Caco-2 (cell line): ENCODE results near the gene CBX4. TPM values are rescaled to one million over a fixed set of nuclear protein-coding genes. Genes with fewer than 3 reads are reported as not detected.

Experiments used
- BruUV-seq: library from RNA; stranded (reverse); fragments of 400-500 nt; replicated peaks from 2 replicates; lab custom pipeline; 2021; lab: Mats Ljungman, UMichigan
- CTCF ChIA-PET: fragments of 300-600 bp; sonication (Branson Sonifier 250); formaldehyde crosslinking; loops from one replicate; lab custom pipeline; 2022; ENCODE audit warnings: antibody characterized with exemption; lab: Charles Lee
- POLR2A ChIA-PET: fragments of 300-600 bp; sonication (Branson Sonifier 250); formaldehyde crosslinking; loops from one replicate; lab custom pipeline; 2022; ENCODE audit warnings: antibody characterized with exemption; lab: Charles Lee
- DNase-seq, 2 experiments: peaks; one replicate each; pipeline versions ENCODE4 v3.0.0 to v3.0.0-alpha.2; 2020 to 2022
- H3K27me3 ChIP-seq: replicated peaks from 2 replicates; pipeline ENCODE4 v1.6.0; 2011; ENCODE audit warnings: low read length; ENCODE audit not compliant: control insufficient read depth, insufficient read depth
- H3K36me3 ChIP-seq: 2 replicates; pipeline ENCODE4 v1.5.1; 2011; ENCODE audit warnings: low read length; ENCODE audit not compliant: control insufficient read depth, insufficient read depth
- H3K4me1 ChIP-seq: fragments of 250-450 bp; sonication (Bioruptor Pico); 2 replicates; pipeline ENCODE4 v1.5.1; 2020; ENCODE audit warnings: mild to moderate bottlenecking
- H3K4me3 ChIP-seq: 2 replicates; pipeline ENCODE4 v1.5.1; 2011; ENCODE audit warnings: low read depth, mild to moderate bottlenecking, control low read depth, low read length
- H3K9me3 ChIP-seq: fragments of 250-450 bp; sonication (Bioruptor Pico); 2 replicates; pipeline ENCODE4 v1.5.1; 2020; ENCODE audit warnings: mild to moderate bottlenecking, moderate library complexity
- H3K27ac Mint-ChIP-seq: one replicate; pipeline ENCODE4 v1.8.0; 2022; ENCODE audit warnings: mixed read lengths; ENCODE audit not compliant: unreplicated experiment
- H3K27me3 Mint-ChIP-seq: one replicate; pipeline ENCODE4 v1.8.0; 2022; ENCODE audit warnings: mixed read lengths; ENCODE audit not compliant: insufficient read depth, unreplicated experiment
- H3K36me3 Mint-ChIP-seq: one replicate; pipeline ENCODE4 v1.8.0; 2022; ENCODE audit warnings: mild to moderate bottlenecking, mixed read lengths; ENCODE audit not compliant: insufficient read depth, unreplicated experiment
- H3K4me1 Mint-ChIP-seq: one replicate; pipeline ENCODE4 v1.8.0; 2022; ENCODE audit warnings: low read depth, mixed read lengths; ENCODE audit not compliant: unreplicated experiment
- H3K4me3 Mint-ChIP-seq: one replicate; pipeline ENCODE4 v1.8.0; 2022; ENCODE audit warnings: mild to moderate bottlenecking, moderate library complexity, mixed read lengths; ENCODE audit not compliant: unreplicated experiment
- H3K9me3 Mint-ChIP-seq: one replicate; pipeline ENCODE4 v1.8.0; 2022; ENCODE audit warnings: mixed read lengths; ENCODE audit not compliant: unreplicated experiment
- CTCF ChIP-seq, 2 experiments: fragments of 200-600 bp in 1 of 2; IDR thresholded peaks; 1 replicate in 1 of 2; 2 replicates in 1 of 2; pipeline versions ENCODE4 v1.5.1 to v1.8.0; 2011 to 2022; ENCODE audit warnings: antibody characterized with exemption in 1 of 2, control low read depth in 1 of 2, inconsistent platforms in 1 of 2, low read depth in 1 of 2, low read length in 1 of 2, mild to moderate bottlenecking in 1 of 2, moderate library complexity in 1 of 2; ENCODE audit not compliant: insufficient read depth in 1 of 2, severe bottlenecking in 1 of 2, unreplicated experiment in 1 of 2
- intact Hi-C: fragments of 100-400 bp; cut with micrococcal nuclease; formaldehyde crosslinking; loops from one replicate; pipeline ENCODE4 v1.10.0; 2022; ENCODE audit not compliant: unreplicated experiment
- total RNA-seq: library from RNA; stranded (reverse); gene quantifications from 2 replicates; pipeline ENCODE4 v1.2.3, GENCODE V29; 2022

The CBX4 gene
- total RNA-seq, 1 experiment from 2014 or later, result 114 TPM

- TF ChIP-seq CTCF (IDR thresholded peaks at IDR 0.05; ENCODE audit: insufficient read depth in 1 of 2, low read depth in 1 of 2, low read length in 1 of 2, severe bottlenecking in 1 of 2, unreplicated experiment in 1 of 2), result no peak
- no peak for DNase-seq
- intact Hi-C loops, result no loop called here
- H3K27me3 ChIP-seq, result no peaks in the 10 kb centered on the region
- POLR2A ChIA-PET, result no interaction called here
- H3K36me3 ChIP-seq, result no peaks in the 10 kb centered on the region
- no peaks in the 10 kb centered on the region for H3K27me3 Mint-ChIP-seq
- peaks cover 11% of the 10 kb centered on the region for H3K36me3 Mint-ChIP-seq
- H3K9me3 Mint-ChIP-seq, result peaks cover 11% of the 10 kb centered on the region
- peaks cover under 1% of the 10 kb centered on the region; the same call in 1 of the 2 replicates for H3K4me1 ChIP-seq
- no peaks in the 10 kb centered on the region for H3K9me3 ChIP-seq
- H3K4me1 Mint-ChIP-seq, result no peaks in the 10 kb centered on the region
- no peak overlapping the region for H3K27ac Mint-ChIP-seq
- H3K4me3 Mint-ChIP-seq, result no peak overlapping the region
- CTCF ChIA-PET, result interaction anchor here (1.4 kb wide), 1 partner anchor 14 kb away, joined by 3 read pairs; no protein-coding TSS in a partner anchor
- BruUV-seq, result no TSS peak
- H3K4me3 ChIP-seq, result no peak overlapping the region
These were observed 13.7 kb downstream of the CBX4 start for GRCh38 chr17:79825580-79825921.

- POLR2A ChIA-PET, result no interaction called here
- no peaks in the 10 kb centered on the region for H3K27me3 ChIP-seq
- TF ChIP-seq CTCF (IDR thresholded peaks at IDR 0.05; ENCODE audit: insufficient read depth in 1 of 2, low read depth in 1 of 2, low read length in 1 of 2, severe bottlenecking in 1 of 2, unreplicated experiment in 1 of 2), result no peak
- H3K4me1 ChIP-seq, result no peaks in the 10 kb centered on the region
- H3K4me3 Mint-ChIP-seq, result no peak overlapping the region
- no peak for DNase-seq
- no peaks in the 10 kb centered on the region for H3K9me3 ChIP-seq
- no peak overlapping the region for H3K27ac Mint-ChIP-seq
- H3K4me3 ChIP-seq, result no peak overlapping the region
- H3K36me3 Mint-ChIP-seq, result peaks cover 6% of the 10 kb centered on the region
- H3K36me3 ChIP-seq, result no peaks in the 10 kb centered on the region
- CTCF ChIA-PET, result interaction anchor here (1.4 kb wide), 1 partner anchor 14 kb away, joined by 3 read pairs; no protein-coding TSS in a partner anchor
- peaks cover 11% of the 10 kb centered on the region for H3K9me3 Mint-ChIP-seq
- intact Hi-C loops, result no loop called here
- H3K27me3 Mint-ChIP-seq, result no peaks in the 10 kb centered on the region
- no TSS peak for BruUV-seq
- H3K4me1 Mint-ChIP-seq, result no peaks in the 10 kb centered on the region
These were observed 14.2 kb downstream of the CBX4 start for GRCh38 chr17:79824893-79825579.

- no peak for TF ChIP-seq CTCF (IDR thresholded peaks at IDR 0.05; ENCODE audit: insufficient read depth in 1 of 2, low read depth in 1 of 2, low read length in 1 of 2, severe bottlenecking in 1 of 2, unreplicated experiment in 1 of 2)
- no peak overlapping the region for H3K4me3 ChIP-seq
- no peaks in the 10 kb centered on the region for H3K27me3 ChIP-seq
- Mint-ChIP-seq H3K36me3 (peaks cover 6% of the 10 kb centered on the region), H3K4me1 (no peaks in the 10 kb centered on the region), H3K4me3 (no peak overlapping the region), H3K27ac (no peak overlapping the region), H3K27me3 (no peaks in the 10 kb centered on the region), H3K9me3 (peaks cover 11% of the 10 kb centered on the region)
- H3K36me3 ChIP-seq, result no peaks in the 10 kb centered on the region
- intact Hi-C loops, result no loop called here
- no peaks in the 10 kb centered on the region for H3K9me3 ChIP-seq
- BruUV-seq, result no TSS peak
- peaks cover 7% of the 10 kb centered on the region; the same call in 1 of the 2 replicates for H3K4me1 ChIP-seq
- DNase-seq, result no peak
- CTCF ChIA-PET, result interaction anchor here (1.4 kb wide), 1 partner anchor 13 kb away, joined by 3 read pairs; no protein-coding TSS in a partner anchor
- POLR2A ChIA-PET, result no interaction called here
These were observed 15.0 kb downstream of the CBX4 start for GRCh38 chr17:79824234-79824633.
